ENCODE data around the gene SLX4. TPM values are rescaled to one million over a fixed set of nuclear protein-coding genes. Genes with fewer than 3 reads are reported as not detected.

The SLX4 gene
- polyA plus RNA-seq, 2 of the 4 experiments (the other 2 are of a cell fraction): 3.0 to 5.0 TPM

DNA sequence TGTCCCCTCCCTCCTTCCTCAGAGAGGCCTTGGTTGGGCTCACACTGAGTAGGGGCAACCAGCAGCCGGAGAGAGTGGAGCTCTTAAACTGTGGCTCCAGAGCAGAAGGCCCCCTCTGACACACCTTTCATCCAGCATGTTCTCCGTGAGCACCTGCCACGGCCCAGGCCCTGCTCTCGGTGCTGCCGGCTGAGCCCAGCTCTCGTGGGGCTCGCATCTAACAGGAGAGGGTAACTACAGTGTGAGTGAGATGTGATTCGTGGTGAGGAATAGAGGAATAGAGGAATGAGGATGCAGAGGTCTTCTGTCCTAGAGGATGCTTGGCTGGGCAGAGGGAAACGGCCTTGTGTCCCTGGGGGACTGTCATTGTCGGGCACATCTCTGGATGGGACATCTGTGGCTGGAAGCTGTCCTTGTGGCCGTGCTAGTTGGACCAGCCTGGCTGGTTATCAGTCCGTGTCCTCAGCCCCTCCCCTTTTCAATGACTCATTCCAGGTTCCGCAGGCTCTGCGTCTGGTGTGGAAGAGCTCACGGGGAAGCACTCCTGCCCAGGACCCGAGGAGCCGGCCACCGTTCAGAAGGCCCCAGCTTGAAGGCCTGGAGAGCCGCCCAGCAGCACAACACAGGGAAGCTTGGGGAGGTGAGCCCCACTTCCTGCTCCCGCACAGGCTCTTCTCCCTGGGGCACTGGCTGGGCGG lies 31.1 kb upstream of the SLX4 start (continued):
- TF ChIP-seq, protein P1, sequence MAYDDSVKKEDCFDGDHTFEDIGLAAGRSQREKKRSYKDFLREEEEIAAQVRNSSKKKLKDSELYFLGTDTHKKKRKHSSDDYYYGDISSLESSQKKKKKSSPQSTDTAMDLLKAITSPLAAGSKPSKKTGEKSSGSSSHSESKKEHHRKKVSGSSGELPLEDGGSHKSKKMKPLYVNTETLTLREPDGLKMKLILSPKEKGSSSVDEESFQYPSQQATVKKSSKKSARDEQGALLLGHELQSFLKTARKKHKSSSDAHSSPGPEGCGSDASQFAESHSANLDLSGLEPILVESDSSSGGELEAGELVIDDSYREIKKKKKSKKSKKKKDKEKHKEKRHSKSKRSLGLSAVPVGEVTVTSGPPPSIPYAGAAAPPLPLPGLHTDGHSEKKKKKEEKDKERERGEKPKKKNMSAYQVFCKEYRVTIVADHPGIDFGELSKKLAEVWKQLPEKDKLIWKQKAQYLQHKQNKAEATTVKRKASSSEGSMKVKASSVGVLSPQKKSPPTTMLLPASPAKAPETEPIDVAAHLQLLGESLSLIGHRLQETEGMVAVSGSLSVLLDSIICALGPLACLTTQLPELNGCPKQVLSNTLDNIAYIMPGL (CRISPR knock-in tag; IDR thresholded peaks at IDR 0.05; ENCODE audit: borderline replicate concordance): no peak
- no peak for TF ChIP-seq RCOR1 (IDR thresholded peaks at IDR 0.05; ENCODE audit: low read depth, low read length)
- no peak for TF ChIP-seq ZC3H11A (IDR thresholded peaks at IDR 0.05)

DNA sequence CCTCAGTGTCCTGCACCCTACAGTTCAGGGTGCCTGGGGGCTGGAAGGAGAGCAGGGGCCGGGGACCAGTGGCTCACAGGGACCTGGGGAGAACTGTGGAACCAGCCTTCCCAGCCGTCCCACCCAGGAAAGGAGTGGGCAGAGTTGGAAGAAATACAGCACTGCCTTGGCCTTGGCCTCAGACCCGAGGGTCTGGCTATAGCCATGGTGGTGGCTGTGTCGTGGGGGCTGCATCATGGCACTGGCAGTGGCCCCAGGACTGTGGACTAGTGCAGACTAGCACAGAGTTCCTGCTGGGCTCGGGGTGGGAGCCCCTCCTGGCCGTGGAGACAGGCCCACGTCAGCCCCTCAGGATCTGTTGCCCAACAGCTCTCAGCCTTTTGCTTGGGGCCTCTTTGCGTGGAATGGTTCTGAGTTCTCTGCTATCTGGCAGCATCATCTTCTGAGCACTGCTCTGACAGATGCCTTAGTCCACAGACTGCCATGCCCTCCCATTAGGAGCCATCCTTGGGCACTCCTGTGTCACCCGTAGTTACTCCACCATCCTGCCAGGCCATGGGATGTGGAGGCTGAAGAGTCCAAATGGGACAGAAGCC lies 30.5 kb upstream of the SLX4 start:
- Histone ChIP-seq H3K27ac (no peak overlapping the region), H3K4me3 (no peak overlapping the region), H3K4me1 (peaks cover 24% of the 10 kb centered on the region), H3K9me3 (no peaks in the 10 kb centered on the region), H3K4me2 (no peak overlapping the region)
- no peak for ATAC-seq
- WGBS (ENCODE audit: missing lambda C conversion rate): 89% methylated on average over 8 of the region's 9 CpGs
- POLR2A ChIA-PET: no interaction called here
- TF ChIP-seq HEYL (CRISPR knock-in tag; IDR thresholded peaks at IDR 0.05): no peak
- TF ChIP-seq HOXA7 (CRISPR knock-in tag; IDR thresholded peaks at IDR 0.05): no peak
- no peak for TF ChIP-seq NR3C1 (IDR thresholded peaks at IDR 0.05)
- no peak for TF ChIP-seq EHF (CRISPR knock-in tag; IDR thresholded peaks at IDR 0.05)
- TF ChIP-seq, protein P1 (CRISPR knock-in tag; IDR thresholded peaks at IDR 0.05; ENCODE audit: borderline replicate concordance): no peak
- TF ChIP-seq FOSB (CRISPR knock-in tag; IDR thresholded peaks at IDR 0.05): no peak
- TF ChIP-seq FOSL2 (IDR thresholded peaks at IDR 0.05): no peak
- TF ChIP-seq FOSL2 (CRISPR knock-in tag; IDR thresholded peaks at IDR 0.05): no peak
- no peak for TF ChIP-seq RFX5 (IDR thresholded peaks at IDR 0.05)
- no peak for TF ChIP-seq FOXS1 (CRISPR knock-in tag; IDR thresholded peaks at IDR 0.05)
- TF ChIP-seq ZSCAN20 (CRISPR knock-in tag; IDR thresholded peaks at IDR 0.05): no peak
- CTCF ChIA-PET: interaction anchor here (0.6 to 1.8 kb wide), 4 partner anchors 13 to 226 kb away, joined by 3 to 6 read pairs (median 4); partner anchors contain the start of genes CLUAP1 and DNASE1
- no peak for DNase-seq (ENCODE audit: low read depth in 1 of 2, low spot score in 1 of 2)
- FAIRE-seq: no peak

DNA sequence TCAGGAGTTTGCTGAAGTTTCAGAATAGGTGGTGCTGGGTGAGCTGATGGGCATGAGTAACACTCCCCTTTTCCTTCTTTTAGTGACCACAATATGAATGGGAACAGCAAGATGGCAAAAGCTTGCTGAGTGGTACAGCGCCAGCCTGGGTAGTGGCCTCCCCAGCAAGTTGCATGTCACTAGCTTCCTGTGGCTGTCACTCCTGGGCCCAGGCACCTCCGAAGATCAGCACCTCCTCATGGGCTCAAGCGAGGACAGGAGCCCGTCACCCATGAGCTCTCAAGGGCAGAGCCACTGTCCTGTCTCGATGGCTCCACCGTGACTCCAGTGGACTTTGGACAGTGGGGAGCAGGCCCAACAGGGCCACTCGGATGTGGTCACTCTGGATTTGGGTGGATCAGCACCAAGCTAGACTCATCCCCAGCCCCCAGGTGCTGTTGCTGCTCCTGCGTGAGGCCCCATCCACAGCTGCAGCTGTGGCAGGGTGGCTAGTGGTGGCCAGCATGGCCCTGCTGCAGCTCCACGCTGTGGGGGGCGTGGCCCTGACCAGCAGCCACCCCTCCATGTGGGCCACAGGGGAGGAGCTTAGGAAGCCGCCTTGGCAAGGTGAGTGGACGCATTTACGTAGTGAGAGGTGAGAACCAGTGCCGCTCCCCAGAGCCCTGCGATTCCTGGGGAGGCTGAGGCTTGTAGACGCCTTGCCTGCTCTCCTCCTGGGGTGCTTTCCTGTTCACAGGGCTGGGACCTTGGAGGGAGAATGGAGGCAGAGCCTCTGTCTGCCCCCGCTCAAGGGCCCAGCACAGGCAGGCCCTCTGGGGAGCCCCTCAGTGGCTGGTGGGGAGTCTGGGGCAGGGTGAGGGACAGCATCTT lies 29.5 kb upstream of the SLX4 start:
- ChIA-PET POLR2A (no interaction called here), CTCF (interaction anchor here (0.5 to 1.8 kb wide), 3 partner anchors 14 to 51 kb away, joined by 3 to 6 read pairs (median 3); partner anchors contain the start of gene DNASE1)
- ATAC-seq: no peak
- H3K4me3 ChIP-seq: no peak overlapping the region
- no peak for DNase-seq (ENCODE audit: low read depth in 1 of 2, low spot score in 1 of 2)
- peaks cover 15% of the 10 kb centered on the region for H3K4me1 ChIP-seq
- FAIRE-seq: no peak
- no peak overlapping the region for H3K4me2 ChIP-seq
- H3K9me3 ChIP-seq: no peaks in the 10 kb centered on the region
- H3K27ac ChIP-seq: no peak overlapping the region
- WGBS (ENCODE audit: missing lambda C conversion rate): 88% methylated on average over 10 of the region's 17 CpGs
- TF ChIP-seq NR3C1 (IDR thresholded peaks at IDR 0.05) (no peak), JUN (IDR thresholded peaks at IDR 0.05) (no peak), POLR2AphosphoS2 (conservative IDR thresholded peaks at IDR 0.05; ENCODE audit: low read length) (no peak), ZFP36 (IDR thresholded peaks at IDR 0.05; ENCODE audit: borderline replicate concordance, partially characterized antibody) (no peak), FOSL2 (IDR thresholded peaks at IDR 0.05) (no peak), FOSL2 (CRISPR knock-in tag; IDR thresholded peaks at IDR 0.05) (no peak), BHLHE40 (IDR thresholded peaks at IDR 0.05; ENCODE audit: low read depth, low read length) (no peak), PHF8 (IDR thresholded peaks at IDR 0.05; ENCODE audit: borderline replicate concordance, low read depth) (no peak), KDM5A (IDR thresholded peaks at IDR 0.05) (no peak), HOXB13 (CRISPR knock-in tag; IDR thresholded peaks at IDR 0.05; ENCODE audit: low read depth) (no peak), RFX5 (IDR thresholded peaks at IDR 0.05) (no peak)
- TF ChIP-seq, protein P2, sequence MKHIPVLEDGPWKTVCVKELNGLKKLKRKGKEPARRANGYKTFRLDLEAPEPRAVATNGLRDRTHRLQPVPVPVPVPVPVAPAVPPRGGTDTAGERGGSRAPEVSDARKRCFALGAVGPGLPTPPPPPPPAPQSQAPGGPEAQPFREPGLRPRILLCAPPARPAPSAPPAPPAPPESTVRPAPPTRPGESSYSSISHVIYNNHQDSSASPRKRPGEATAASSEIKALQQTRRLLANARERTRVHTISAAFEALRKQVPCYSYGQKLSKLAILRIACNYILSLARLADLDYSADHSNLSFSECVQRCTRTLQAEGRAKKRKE (CRISPR knock-in tag; IDR thresholded peaks at IDR 0.05; ENCODE audit: low read depth): no peak
- TF ChIP-seq, protein P3, sequence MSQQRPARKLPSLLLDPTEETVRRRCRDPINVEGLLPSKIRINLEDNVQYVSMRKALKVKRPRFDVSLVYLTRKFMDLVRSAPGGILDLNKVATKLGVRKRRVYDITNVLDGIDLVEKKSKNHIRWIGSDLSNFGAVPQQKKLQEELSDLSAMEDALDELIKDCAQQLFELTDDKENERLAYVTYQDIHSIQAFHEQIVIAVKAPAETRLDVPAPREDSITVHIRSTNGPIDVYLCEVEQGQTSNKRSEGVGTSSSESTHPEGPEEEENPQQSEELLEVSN (IDR thresholded peaks at IDR 0.05; ENCODE audit: borderline replicate concordance, low read depth): no peak
- TF ChIP-seq, protein P4, sequence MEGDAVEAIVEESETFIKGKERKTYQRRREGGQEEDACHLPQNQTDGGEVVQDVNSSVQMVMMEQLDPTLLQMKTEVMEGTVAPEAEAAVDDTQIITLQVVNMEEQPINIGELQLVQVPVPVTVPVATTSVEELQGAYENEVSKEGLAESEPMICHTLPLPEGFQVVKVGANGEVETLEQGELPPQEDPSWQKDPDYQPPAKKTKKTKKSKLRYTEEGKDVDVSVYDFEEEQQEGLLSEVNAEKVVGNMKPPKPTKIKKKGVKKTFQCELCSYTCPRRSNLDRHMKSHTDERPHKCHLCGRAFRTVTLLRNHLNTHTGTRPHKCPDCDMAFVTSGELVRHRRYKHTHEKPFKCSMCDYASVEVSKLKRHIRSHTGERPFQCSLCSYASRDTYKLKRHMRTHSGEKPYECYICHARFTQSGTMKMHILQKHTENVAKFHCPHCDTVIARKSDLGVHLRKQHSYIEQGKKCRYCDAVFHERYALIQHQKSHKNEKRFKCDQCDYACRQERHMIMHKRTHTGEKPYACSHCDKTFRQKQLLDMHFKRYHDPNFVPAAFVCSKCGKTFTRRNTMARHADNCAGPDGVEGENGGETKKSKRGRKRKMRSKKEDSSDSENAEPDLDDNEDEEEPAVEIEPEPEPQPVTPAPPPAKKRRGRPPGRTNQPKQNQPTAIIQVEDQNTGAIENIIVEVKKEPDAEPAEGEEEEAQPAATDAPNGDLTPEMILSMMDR (IDR thresholded peaks at IDR 0.05): no peak
- TF ChIP-seq, protein P5, sequence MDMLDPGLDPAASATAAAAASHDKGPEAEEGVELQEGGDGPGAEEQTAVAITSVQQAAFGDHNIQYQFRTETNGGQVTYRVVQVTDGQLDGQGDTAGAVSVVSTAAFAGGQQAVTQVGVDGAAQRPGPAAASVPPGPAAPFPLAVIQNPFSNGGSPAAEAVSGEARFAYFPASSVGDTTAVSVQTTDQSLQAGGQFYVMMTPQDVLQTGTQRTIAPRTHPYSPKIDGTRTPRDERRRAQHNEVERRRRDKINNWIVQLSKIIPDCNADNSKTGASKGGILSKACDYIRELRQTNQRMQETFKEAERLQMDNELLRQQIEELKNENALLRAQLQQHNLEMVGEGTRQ (IDR thresholded peaks at IDR 0.05): no peak
